GM18508 (cell line): ENCODE results near the gene NLRP1.

Experiments used
- ATAC-seq: cut with Tn5 transposase; IDR thresholded peaks from one replicate; pipeline ENCODE4 v1.9.1; 2021; ENCODE audit warnings: moderate number of reproducible peaks; ENCODE audit not compliant: insufficient read depth, unreplicated experiment

Gene NLRP1

GRCh38 chr17:5558815-5559785, 25.2 kb downstream of the NLRP1 start:
- ATAC-seq, result no peak

- no peak for ATAC-seq
Observed at GRCh38 chr17:5557990-5558389, 26.3 kb downstream of the NLRP1 start.

GRCh38 chr17:5557485-5557884, 26.8 kb downstream of the NLRP1 start:
- no peak for ATAC-seq

GRCh38 chr17:5555254-5555653, 29.1 kb downstream of the NLRP1 start:
- ATAC-seq, result no peak

- no peak for ATAC-seq
Observed at GRCh38 chr17:5553479-5553878, 30.8 kb downstream of the NLRP1 start.

- ATAC-seq, result no peak
Observed at GRCh38 chr17:5552841-5553240, 31.5 kb downstream of the NLRP1 start.

- no peak for ATAC-seq
Observed at GRCh38 chr17:5545051-5545987, 39.0 kb downstream of the NLRP1 start.

GRCh38 chr17:5544115-5544514, 40.2 kb downstream of the NLRP1 start:
- no peak for ATAC-seq

- ATAC-seq, result no peak
Observed at GRCh38 chr17:5541610-5542202, 42.6 kb downstream of the NLRP1 start.

- no peak for ATAC-seq
Observed at GRCh38 chr17:5540321-5540720, 44.0 kb downstream of the NLRP1 start.

GRCh38 chr17:5539286-5539685, 45.0 kb downstream of the NLRP1 start:
- ATAC-seq, result no peak

- ATAC-seq, result no peak
Observed at GRCh38 chr17:5536866-5537650, 47.3 kb downstream of the NLRP1 start.

GRCh38 chr17:5535436-5535835, 48.9 kb downstream of the NLRP1 start:
- no peak for ATAC-seq

- ATAC-seq, result no peak
Observed at GRCh38 chr17:5533486-5534315, 50.6 kb downstream of the NLRP1 start.

GRCh38 chr17:5532581-5532980, 51.7 kb downstream of the NLRP1 start:
- ATAC-seq, result no peak

- no peak for ATAC-seq
Observed at GRCh38 chr17:5531085-5531418, 53.3 kb downstream of the NLRP1 start.

- no peak for ATAC-seq
Observed at GRCh38 chr17:5530265-5531084, 53.8 kb downstream of the NLRP1 start.

- no peak for ATAC-seq
Observed at GRCh38 chr17:5527601-5528250, 56.6 kb downstream of the NLRP1 start.
